CD4-positive, alpha-beta T cell treated with Interferon alpha-2 for 1 hour (primary cell): ENCODE data around the gene EXOC1.
"Not testable (repeated sequence)": the region's sequence is repeated elsewhere in the genome, so short reads cannot be mapped to it uniquely, and the experiment has no call there.

ENCODE experiments used
- DNase-seq, 2 donors: peaks; one replicate each; pipeline ENCODE4 v3.0.0-alpha.2; 2020 to 2022

The EXOC1 gene

DNA sequence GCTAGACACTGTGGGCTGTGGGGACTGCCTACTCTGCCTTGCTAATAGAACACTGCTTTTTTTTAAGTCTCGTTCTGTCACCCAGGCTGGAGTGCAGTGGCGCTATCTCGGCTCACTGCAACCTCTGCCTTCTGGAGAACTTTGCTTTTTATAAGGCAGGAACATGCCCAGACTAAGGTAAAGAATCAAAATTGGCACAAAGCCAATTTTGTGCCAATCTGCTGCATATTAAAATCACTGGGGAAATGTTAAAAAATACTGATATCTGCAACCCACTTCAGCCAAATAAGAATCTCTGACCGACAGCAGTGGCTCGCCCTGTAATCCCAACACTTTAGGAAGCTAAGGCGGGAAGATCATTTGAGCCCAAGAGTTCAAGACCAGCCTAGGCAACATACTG lies 58.8 kb downstream of the EXOC1 start:
- no peak for DNase-seq

DNA sequence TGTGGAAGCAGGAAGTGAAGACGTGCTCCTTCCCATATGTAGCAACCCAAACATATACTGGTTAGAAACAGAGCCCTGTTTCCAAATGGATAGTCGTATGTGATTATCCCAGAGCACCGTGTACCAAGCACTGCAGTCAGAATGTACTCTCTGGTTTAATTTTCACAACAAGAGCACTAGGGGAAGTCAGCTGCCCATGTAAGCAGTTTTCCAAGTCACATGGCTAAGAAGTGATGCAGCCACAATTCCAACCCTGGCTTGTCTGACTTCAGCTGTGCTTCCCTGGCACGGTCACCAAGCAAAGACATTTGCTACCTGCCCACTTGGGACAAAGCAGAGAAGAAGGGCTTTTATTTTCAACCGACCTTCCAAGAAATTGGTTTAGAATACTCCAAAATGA lies 67.1 kb downstream of the EXOC1 start:
- DNase-seq, result no peak

DNA sequence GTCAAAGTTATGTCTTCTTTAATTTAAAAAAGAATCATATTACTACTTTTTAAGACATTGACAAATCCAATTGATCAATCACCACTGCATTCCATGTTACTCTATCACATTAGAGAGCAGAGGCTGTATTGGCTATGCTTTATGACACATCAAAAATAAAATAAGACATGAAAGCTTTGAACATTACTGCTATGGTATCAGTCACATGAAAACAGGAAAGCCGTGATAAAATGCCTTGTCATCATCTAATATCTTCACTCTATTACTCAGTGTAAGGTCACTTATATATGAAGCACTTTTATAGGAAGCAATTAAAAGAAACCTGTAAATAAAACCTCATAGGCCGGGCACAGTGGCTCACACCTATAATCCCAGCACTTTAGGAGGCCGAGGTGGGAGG lies 67.6 kb downstream of the EXOC1 start:
- DNase-seq, result no peak

DNA sequence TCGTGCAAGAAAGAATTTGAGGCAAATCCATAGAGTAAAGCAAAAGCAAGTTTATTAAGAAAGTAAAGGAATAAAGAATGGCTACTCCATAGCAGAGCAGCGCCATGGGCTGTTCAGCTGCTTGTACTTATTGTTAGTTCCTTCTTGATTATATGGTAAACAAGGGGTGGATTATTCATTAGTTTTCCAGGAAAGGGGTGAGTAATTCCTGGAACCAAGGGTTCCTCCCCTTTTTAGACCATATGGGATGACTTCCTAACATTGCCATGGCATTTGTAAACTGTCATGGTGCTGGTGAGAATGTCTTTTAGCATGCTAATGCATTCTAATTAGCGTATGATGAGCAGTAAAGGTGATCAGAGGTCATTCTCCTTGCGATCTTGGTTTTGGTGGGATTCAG lies 71.8 kb downstream of the EXOC1 start:
- no peak for DNase-seq

DNA sequence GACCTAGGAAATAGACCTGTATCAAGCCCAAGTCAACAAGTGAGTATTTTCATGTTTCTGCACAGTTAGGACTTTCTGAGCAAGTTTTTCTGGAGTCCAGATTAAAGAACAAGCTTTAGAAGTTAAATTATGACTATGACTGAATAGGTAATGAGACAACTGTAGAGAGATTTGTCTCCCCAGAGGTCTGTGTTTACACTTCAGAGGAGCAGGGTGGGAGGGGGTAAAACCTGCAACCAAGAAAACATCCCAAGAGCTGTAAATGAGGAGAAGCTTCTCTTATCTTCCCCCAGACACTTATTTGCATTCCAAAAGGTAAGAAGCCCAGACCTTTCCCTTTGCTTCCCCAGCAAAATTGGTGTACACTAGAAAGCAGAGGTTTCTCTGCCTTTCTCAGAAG lies 73.2 kb downstream of the EXOC1 start:
- DNase-seq, result no peak

DNA sequence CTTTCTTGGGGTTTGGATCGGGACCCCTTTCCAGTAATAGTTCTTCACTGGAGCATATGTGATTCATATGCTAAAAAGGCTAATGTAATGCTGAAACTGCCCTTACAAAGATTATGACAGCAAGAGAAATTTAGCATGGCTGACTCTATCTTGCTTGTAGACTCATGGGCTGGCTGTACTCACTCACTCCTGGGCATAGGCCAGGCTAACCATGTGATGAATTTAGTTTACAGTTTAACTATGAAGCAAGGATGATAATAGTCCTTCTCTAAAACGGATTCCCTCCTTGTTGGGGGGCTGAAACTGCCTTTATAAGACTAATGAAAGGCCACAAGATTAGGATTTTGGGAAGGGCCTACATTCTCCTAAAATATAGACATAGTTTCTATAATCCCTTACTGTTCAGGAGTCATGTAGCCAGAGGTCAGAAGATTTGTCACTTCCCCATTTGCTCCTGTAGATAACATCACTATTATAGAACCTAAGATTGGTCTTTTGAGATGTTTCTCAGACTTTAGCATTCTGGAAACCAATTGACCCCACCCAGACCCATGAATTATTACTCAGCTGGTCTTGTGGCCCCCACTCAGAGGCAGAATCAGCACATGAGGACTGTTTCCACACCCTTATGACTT lies 74.5 kb downstream of the EXOC1 start:
- no peak for DNase-seq

DNA sequence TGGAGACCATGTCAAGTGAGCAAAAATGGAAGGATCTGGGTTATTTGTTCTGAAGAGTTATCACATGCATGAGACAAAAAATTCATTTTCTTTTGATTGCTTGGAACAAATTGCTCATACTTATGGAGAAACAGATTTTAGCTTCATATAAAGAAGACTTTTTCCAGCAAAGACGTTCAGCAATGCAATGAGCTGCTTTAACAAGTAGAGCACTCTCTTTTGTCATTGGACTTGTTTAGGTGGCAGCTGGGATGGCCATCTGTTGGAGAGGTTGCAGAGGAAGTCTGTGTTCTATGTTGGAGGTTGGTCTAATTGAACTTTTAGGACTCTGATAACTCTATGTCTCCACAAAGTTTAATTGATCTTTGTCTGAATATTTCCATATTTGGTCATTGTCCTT lies 75.4 kb downstream of the EXOC1 start:
- no peak for DNase-seq

DNA sequence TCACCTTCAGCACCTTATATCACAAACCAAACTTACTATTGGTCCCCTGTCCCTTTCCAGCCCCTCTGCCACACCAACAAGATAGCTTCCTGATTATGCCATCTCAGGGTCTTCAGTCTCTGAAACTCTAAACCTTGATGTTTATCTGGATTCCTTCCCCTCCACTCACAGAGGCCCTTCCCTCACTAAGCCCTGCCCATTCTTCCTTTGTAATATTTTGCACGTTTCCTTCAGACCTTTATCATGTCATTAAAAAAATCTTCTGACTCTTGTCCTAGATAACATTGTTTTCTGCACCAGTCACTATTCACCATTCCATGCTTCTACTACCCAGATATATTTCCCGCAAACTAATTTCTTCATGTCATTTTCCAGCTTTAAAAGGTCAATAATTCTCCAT lies 77.6 kb downstream of the EXOC1 start:
- no peak for DNase-seq

DNA sequence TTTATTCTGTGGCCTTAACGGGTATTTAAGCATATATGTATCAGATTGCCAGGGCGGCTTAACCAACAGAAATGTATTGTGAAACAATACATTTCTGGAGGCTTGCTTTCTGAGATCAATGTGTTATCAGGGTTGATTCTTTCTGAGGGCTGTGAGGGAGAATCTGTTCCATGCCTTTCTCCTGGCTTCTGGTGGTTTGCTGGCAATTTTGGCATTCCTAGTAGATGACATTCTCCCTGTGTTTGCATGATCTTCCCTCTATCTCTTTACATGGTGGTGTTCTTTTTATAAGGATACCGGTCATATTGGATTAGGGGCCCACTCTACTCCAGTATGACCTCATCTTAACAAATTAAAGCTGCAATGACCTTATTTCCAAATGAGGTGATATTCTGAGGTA lies 78.4 kb downstream of the EXOC1 start:
- DNase-seq, result no peak

DNA sequence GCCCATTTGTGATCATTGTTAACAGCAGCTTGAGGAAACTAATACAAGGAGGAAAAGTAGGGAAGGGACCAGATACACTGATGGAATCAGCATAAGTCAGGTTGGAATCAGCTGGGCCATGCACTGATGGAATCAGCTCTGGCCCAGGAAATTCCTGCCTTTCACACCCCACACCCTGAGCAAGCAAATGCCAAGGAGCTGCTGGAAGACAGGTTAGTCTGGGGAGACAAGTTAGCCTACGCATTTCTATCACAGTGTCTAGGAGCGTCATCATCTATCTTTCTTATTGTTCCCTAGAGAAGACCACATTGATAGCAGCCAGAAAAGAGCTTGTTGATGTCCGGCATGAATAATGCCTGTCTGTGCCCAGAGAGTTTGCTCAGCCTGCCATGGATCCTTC lies 79.1 kb downstream of the EXOC1 start:
- no peak for DNase-seq

DNA sequence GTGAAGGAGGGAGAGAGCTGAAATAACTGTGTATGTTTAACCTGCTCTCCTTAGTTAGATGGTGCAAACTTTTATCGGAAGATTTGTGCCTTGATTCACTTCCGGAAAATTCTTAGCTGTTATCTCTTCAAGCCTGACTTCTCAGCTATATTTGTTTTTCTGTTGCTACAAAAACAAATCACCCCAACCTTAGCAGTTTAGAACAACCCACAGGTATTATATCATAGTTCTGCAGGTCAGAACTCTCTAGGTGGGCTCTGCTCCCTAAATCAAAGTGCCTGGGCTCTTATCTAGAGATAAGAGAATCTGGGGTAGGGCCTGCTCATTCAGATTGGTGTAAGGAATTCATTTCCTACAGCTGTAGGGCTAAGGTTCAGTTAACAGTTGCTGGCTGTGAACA lies 80.2 kb downstream of the EXOC1 start:
- no peak for DNase-seq

DNA sequence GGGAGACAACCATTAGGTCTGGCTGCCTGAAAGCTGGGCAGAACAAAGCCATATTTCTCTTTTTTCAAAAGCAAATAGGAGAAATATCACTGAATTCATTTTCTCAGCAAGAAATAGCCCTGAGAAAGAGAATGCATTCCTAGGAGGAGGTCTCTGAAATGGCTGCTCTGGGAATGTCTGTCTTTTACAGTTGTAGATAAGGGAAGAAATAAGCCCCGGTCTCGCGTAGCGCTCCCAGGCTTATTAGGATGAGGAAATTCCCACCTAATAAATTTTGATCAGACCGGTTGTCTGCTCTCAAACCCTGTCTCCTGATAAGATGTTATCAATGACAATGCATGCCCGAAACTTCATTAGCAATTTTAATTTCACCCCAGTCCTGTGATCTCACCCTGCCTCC lies 82.5 kb downstream of the EXOC1 start:
- DNase-seq, result not testable (repeated sequence)

DNA sequence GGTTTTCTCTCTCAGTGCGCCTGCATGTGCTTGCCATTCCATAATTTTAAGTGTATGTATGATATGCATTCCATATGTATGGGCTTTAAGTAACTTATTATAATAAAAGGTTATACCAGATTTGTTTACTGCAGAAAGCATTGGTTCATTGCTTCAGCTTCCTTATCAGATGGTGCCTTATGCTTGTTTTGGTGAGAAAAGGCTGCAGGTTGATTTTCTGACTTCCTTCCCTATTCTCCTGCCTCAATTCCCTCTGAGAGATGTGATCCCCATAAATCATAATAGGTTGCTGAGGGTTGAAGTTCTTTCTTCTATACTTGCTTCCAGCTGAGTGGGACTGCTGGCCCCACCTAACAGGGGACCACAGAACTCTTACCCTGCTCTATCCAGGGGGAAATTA lies 85.0 kb downstream of the EXOC1 start:
- no peak for DNase-seq

DNA sequence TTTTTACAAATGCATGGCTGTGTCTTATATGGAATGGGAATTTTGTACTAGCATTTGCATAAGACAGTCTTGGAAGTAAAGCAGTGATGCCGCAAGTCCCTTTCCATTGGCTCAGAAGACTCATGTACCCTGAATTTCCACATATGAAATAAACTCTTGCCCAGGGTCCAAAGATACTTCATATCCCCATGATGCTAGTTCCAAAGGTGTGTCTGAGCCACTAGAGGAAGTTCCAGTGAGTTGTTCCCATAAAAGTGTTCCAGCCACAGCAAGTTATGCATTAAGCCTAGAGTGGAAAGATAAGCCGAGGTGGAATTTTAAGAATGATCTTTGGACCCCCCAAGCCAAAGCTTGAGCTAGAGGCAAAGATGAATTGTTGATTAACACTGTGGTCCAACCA lies 86.0 kb downstream of the EXOC1 start:
- DNase-seq, result no peak

DNA sequence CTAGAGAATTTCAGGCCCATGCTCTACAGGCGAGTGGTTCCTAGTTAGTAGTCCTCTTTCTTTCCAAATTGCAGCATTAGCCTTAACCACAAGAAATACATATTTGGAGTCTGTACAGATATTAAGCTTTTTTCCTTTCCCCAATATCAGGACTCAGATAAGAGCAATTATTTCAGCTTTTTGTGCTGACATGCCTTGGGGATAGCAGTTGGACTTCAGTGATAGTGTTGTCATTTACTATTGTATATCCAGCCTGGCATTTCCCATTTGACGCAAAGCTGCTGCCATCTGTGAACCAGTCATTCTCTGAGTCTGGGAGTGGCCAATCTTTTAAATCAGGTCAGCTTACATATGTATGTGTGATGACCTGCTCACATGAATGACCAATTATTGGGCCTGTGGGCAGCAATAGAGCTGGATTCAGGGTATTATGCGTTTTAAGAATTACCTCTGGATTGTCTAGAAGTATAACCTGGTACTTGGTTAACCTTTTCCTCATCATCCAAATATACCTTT lies 88.5 kb downstream of the EXOC1 start:
- DNase-seq, result no peak

DNA sequence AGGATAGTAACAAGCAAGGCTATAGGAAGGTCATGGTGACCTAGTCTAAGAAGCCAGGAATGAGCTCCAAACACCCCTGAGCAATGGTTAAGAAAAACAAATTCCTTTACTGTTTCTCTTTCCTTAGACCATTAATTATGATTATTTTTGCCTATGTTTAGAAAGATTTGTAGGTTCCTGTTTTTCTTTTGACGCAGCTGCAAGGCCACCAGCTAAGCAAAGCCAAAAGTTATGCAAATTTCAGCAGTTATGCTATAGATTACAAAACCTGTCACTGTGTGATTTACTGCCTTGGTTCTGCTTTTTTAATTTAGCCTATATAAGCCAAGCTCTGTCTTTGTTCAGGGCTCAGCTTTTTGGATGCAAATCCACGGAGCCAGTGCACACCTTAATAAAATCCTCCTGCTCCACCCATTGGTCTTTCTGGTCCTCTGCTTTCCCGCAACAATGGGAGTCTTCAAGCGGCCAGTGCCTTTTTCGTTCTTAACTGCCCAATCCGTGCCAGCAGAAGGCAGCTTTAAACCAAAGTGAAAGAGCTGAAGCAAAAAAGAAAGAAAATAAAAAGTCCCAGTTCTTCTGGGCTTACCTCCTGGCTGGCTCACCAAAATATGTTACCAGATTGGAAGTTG lies 93.9 kb downstream of the EXOC1 start:
- peak in 1 of 2 donors; percentile 38 for DNase-seq

DNA sequence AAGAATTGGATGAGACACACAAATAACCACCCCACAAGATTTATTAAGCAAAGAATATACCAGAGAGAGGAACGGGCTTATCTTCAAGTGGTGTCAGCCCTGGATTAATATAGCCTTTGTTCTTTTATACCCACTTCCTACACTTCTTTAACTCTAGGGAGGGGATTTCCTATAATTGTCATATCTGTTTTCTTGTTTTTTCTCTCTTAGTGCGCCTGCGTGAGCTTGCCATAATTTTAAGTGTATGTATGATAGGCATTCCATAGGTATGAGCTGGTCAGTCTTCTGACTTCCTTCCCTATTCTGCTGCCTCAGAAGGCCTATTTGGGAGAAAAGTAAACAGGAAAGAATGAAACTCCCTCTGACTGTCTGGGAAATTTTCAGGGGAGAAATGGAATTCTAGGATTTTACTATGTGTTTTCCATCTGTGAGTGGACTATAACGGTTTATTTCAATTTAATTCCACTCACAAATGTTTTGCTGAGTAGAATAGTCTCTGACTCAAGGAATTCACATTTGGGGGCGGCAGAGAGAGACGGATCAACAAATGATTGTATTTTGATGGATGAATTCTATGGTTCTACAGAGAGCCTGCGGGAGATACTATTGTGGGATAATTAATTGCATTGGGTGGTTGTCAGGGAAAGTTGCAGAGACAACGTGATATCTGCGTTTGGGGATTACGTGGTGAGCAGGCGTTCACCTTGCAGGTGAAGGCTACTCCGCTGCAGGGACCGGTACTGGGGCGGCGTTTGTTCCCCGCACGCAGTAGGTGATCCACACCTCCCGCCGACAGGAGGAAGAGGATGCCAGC lies 94.7 kb downstream of the EXOC1 start:
- peak; percentile 65 to 80 for DNase-seq

DNA sequence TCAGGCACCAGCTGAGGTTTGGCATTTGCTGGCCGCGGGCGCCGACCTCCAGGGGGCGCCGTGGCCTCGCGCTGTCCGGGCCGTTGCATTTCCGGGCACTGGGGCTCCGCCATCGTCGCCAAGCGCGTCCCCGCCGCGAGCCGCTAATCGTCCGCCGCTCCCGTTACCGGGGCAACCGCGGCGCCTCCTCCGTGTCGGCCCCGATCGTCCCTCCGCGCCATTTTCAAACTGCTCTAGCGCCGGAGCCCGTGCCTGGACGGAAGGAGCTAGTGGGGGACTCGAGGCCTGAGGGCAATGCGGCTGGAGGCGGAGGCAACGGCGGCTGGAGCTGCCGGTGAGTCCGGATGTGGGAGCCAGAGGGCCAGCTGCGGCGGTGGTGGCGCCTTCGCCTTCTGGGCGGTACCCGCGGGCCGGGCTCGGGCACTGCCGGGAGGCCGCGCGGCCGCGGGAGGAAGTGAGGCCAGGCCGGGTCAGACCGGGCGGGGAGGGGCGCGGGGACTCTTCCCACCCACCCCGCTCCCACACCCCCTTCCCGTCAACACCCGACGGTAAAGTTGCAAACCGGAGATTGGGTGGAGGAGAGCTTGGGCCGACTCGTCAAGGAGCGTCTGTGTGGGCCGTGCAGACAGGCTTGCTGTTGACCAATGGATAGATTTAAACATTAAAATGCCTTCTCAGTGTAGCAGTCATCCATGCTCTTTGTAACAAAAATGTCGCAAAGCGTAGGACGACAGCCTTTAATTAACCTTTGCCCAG lies 95.5 kb downstream of the EXOC1 start, which contains the start of gene CEP135:
Gene CEP135, plus strand, starts transcription at position 220 of the 756 bp plus-strand sequence. CDS start 3,186 bp downstream, outside the sequence.
- DNase-seq, result peak; percentile 95

DNA sequence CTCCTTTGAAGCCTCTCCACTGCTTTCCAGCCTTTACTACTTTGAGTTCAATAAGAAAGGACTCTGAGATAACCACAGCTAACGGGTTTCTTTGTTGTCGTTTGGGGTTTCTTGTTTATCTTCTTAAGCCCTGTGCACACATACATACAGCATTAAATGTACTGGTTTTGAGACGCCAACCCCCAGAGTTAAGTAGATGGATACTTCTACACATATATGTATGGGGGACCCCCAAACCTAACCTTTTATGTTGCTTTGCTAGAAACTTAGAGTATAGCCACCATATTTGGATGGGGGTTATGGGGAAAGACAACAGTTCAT lies 96.0 kb downstream of the EXOC1 start:
- DNase-seq, result no peak

DNA sequence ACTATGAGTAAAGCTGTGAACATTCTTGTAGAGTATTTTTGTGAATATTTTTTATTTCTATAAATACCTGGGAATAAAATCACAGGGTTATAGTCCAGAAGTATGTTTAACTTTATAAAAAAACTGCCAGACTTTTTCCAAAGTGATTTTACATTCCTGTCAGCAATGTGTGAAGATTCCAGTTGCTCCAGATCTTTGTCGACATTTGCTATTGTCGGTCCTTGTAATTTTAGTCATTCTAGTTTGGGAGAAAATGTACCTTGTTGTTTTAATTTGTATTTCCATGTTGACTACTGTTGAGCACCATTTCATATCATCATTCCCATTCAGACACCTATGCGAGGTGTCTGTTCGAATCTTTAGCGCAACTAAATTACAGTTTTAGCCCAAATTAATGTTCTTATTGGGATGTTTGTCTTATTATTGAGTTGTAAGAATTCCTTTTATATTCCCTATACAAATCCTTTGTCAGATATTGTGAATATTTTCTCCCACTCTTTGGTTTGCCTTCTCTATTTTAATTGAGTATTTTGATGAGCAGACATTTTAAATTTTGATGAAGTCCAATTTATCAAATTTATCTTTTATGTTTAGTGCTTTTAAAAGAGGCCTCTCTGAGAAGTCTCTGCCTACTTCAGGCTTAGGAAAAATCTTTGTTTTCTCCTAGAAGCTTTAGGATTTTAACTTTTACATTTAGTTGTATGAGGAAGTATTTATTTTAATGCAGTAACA lies 97.9 kb downstream of the EXOC1 start:
- DNase-seq, result no peak
